ENCODE data around the gene MKRN2OS.
A peak's percentile ranks its signal among the peaks of the same experiment; 100 is the strongest.

MKRN2OS gene

GRCh38 chr3:12583280-12583679 is 38.0 kb upstream of the MKRN2OS start:
- DNase-seq: no peak
- H3K4me1 Mint-ChIP-seq: peaks cover 6% of the 10 kb centered on the region
- no peaks in the 10 kb centered on the region for H3K9me3 Mint-ChIP-seq
- peaks cover 62% of the 10 kb centered on the region for H3K36me3 Mint-ChIP-seq (ENCODE audit: low read depth)
- no peak for TF ChIP-seq CTCF (IDR thresholded peaks at IDR 0.05)
- H3K27me3 Mint-ChIP-seq (ENCODE audit: low read depth, poor library complexity): no peaks in the 10 kb centered on the region
- no peak overlapping the region for H3K4me3 Mint-ChIP-seq
- no peak overlapping the region for H3K27ac Mint-ChIP-seq

GRCh38 chr3:12582730-12583129 is 37.4 kb upstream of the MKRN2OS start:
- H3K9me3 Mint-ChIP-seq: no peaks in the 10 kb centered on the region
- no peak overlapping the region for H3K27ac Mint-ChIP-seq
- peaks cover 65% of the 10 kb centered on the region for H3K36me3 Mint-ChIP-seq (ENCODE audit: low read depth)

GRCh38 chr3:12579905-12580304 is 34.6 kb upstream of the MKRN2OS start:
- TF ChIP-seq CTCF (IDR thresholded peaks at IDR 0.05): no peak
- Mint-ChIP-seq H3K36me3 (ENCODE audit: low read depth) (peaks cover 74% of the 10 kb centered on the region), H3K27me3 (ENCODE audit: low read depth, poor library complexity) (no peaks in the 10 kb centered on the region), H3K9me3 (no peaks in the 10 kb centered on the region), H3K27ac (peak overlapping the region; percentile 88), H3K4me1 (no peaks in the 10 kb centered on the region), H3K4me3 (no peak overlapping the region)
- DNase-seq: no peak

More at GRCh38 chr3:12582730-12583129, 37.4 kb upstream of the MKRN2OS start:
- no peak for DNase-seq
- Mint-ChIP-seq H3K27me3 (ENCODE audit: low read depth, poor library complexity) (no peaks in the 10 kb centered on the region), H3K4me1 (peaks cover 6% of the 10 kb centered on the region), H3K4me3 (no peak overlapping the region)
- TF ChIP-seq CTCF (IDR thresholded peaks at IDR 0.05): no peak

- no peak for DNase-seq
- Mint-ChIP-seq H3K9me3 (no peaks in the 10 kb centered on the region), H3K36me3 (ENCODE audit: low read depth) (peaks cover 74% of the 10 kb centered on the region), H3K27me3 (ENCODE audit: low read depth, poor library complexity) (no peaks in the 10 kb centered on the region), H3K4me3 (no peak overlapping the region), H3K27ac (peak overlapping the region; percentile 88), H3K4me1 (no peaks in the 10 kb centered on the region)
- TF ChIP-seq CTCF (IDR thresholded peaks at IDR 0.05): no peak
Measured at GRCh38 chr3:12579456-12579855, 34.2 kb upstream of the MKRN2OS start.

GRCh38 chr3:12578742-12579141 is 33.4 kb upstream of the MKRN2OS start:
- H3K4me3 Mint-ChIP-seq: no peak overlapping the region
- H3K27me3 Mint-ChIP-seq (ENCODE audit: low read depth, poor library complexity): no peaks in the 10 kb centered on the region
- H3K36me3 Mint-ChIP-seq (ENCODE audit: low read depth): peaks cover 74% of the 10 kb centered on the region
- no peaks in the 10 kb centered on the region for H3K4me1 Mint-ChIP-seq
- no peak for TF ChIP-seq CTCF (IDR thresholded peaks at IDR 0.05)
- no peak for DNase-seq
- no peaks in the 10 kb centered on the region for H3K9me3 Mint-ChIP-seq
- no peak overlapping the region for H3K27ac Mint-ChIP-seq

- no peak for DNase-seq
- peaks cover 76% of the 10 kb centered on the region for H3K36me3 Mint-ChIP-seq (ENCODE audit: low read depth)
- H3K4me1 Mint-ChIP-seq: no peaks in the 10 kb centered on the region
- no peak for TF ChIP-seq CTCF (IDR thresholded peaks at IDR 0.05)
- H3K27ac Mint-ChIP-seq: no peak overlapping the region
- no peaks in the 10 kb centered on the region for H3K27me3 Mint-ChIP-seq (ENCODE audit: low read depth, poor library complexity)
- no peaks in the 10 kb centered on the region for H3K9me3 Mint-ChIP-seq
- H3K4me3 Mint-ChIP-seq: no peak overlapping the region
Measured at GRCh38 chr3:12577379-12577778, 32.1 kb upstream of the MKRN2OS start.

Data from nephron progenitor cell (in vitro differentiated cells).